HCT116 (cell line): ENCODE results near the gene NHLRC1. TPM values are rescaled to one million over a fixed set of nuclear protein-coding genes. Genes with fewer than 3 reads are reported as not detected.

Source experiments
- ATAC-seq: fragments of 200-7000 bp; cut with Tn5 transposase; 2 replicates; pipeline ENCODE4 v1.9.1; 2020; ENCODE audit warnings: mild to moderate bottlenecking, moderate library complexity
- BruUV-seq: library from RNA; stranded (reverse); fragments of 400-500 nt; replicated peaks from 2 replicates; lab custom pipeline; 2021; lab: Mats Ljungman, UMichigan
- CTCF ChIA-PET: fragments of 300-600 bp; sonication (Branson Sonifier 250); formaldehyde crosslinking; loops from one replicate; lab custom pipeline; 2021; ENCODE audit warnings: antibody characterized with exemption; lab: Charles Lee
- POLR2A ChIA-PET: fragments of 300-600, 350-600 bp; sonication (Branson Sonifier 250); formaldehyde crosslinking; loops from one replicate; lab custom pipeline; 2021; ENCODE audit warnings: antibody characterized with exemption; lab: Charles Lee
- RAD21 ChIA-PET, 2 experiments: fragments of 300-600 bp; sonication (Branson Sonifier 250); formaldehyde crosslinking; loops; one replicate each; lab custom pipeline; 2023; ENCODE audit warnings: low total read pairs in 2 of 2; ENCODE audit not compliant: uncharacterized antibody in 2 of 2, unreplicated experiment in 2 of 2, low non-redundant PET in 1 of 2; lab: Charles Lee
- DNase-seq: peaks from one replicate; pipeline ENCODE4 v3.0.0-alpha.2; 2010; ENCODE audit warnings: low read depth, low spot score
- H2AFZ ChIP-seq: fragments of 200-600 bp; shearing (Covaris generic), sonication (generic); 2 replicates; pipeline ENCODE4 v1.6.1; 2017; ENCODE audit warnings: low read depth, mixed run types, mixed read lengths, antibody characterized with exemption, low read length; ENCODE audit not compliant: poor library complexity, severe bottlenecking
- H3K27ac ChIP-seq: 2 replicates; pipeline ENCODE4 v1.5.1; 2012; ENCODE audit warnings: low read depth, low read length
- H3K27me3 ChIP-seq: fragments of 200-600 bp; sonication (generic); 2 replicates; pipeline ENCODE4 v1.6.1; 2016; ENCODE audit warnings: mixed run types, low read length, mixed read lengths; ENCODE audit not compliant: insufficient read depth
- H3K36me3 ChIP-seq, 2 experiments: fragments of 200-500 bp in 1 of 2; fragments of 200-600 bp in 1 of 2; sonication (Bioruptor generic) in 1 of 2; sonication (generic) in 1 of 2; 2 replicates each; pipeline versions ENCODE4 v1.5.1 to v1.6.1; 2014 to 2016; ENCODE audit warnings: low read length in 2 of 2, inconsistent platforms in 1 of 2, mixed read lengths in 1 of 2, mixed run types in 1 of 2; ENCODE audit not compliant: insufficient read depth in 2 of 2, control insufficient read depth in 1 of 2
- H3K4me1 ChIP-seq, 2 experiments: fragments of 200-600 bp in 1 of 2; sonication (generic) in 1 of 2; 2 replicates each; pipeline versions ENCODE4 v1.5.1 to v1.6.1; 2012 to 2017; ENCODE audit warnings: low read length in 2 of 2, inconsistent platforms in 1 of 2, mild to moderate bottlenecking in 1 of 2, mixed read lengths in 1 of 2, mixed run types in 1 of 2, moderate library complexity in 1 of 2; ENCODE audit not compliant: insufficient read depth in 2 of 2, control insufficient read depth in 1 of 2
- H3K4me2 ChIP-seq: fragments of 200-600 bp; sonication (generic); 2 replicates; pipeline ENCODE4 v1.6.1; 2017; ENCODE audit warnings: mixed run types, low read length, mixed read lengths
- H3K4me3 ChIP-seq, 2 experiments: fragments of 200-600 bp in 1 of 2; sonication (generic) in 1 of 2; replicated peaks in 1 of 2; 2 replicates each; pipeline ENCODE4 v1.5.1; 2011 to 2016; ENCODE audit warnings: low read length in 2 of 2, control low read depth in 1 of 2, low read depth in 1 of 2, mild to moderate bottlenecking in 1 of 2, mixed read lengths in 1 of 2, mixed run types in 1 of 2
- H3K79me2 ChIP-seq: fragments of 200-600 bp; sonication (generic); 2 replicates; pipeline ENCODE4 v1.6.1; 2017; ENCODE audit warnings: mild to moderate bottlenecking, mixed run types, low read length, moderate library complexity, mixed read lengths; ENCODE audit not compliant: insufficient read depth
- H3K9ac ChIP-seq: fragments of 200-600 bp; sonication (generic); 2 replicates; pipeline ENCODE4 v1.6.1; 2016; ENCODE audit warnings: low read length, mixed read lengths
- H3K9me2 ChIP-seq: fragments of 200-600 bp; sonication (generic), shearing (Covaris generic); 2 replicates; pipeline ENCODE4 v1.6.1; 2017; ENCODE audit warnings: mixed run types, mild to moderate bottlenecking, moderate library complexity; ENCODE audit not compliant: insufficient read depth
- H3K9me3 ChIP-seq, 2 experiments: fragments of 200-500 bp in 1 of 2; fragments of 200-600 bp in 1 of 2; sonication (Bioruptor generic) in 1 of 2; sonication (generic) in 1 of 2; 2 replicates each; pipeline ENCODE4 v1.6.1; 2014 to 2017; ENCODE audit warnings: low read length in 2 of 2, mixed read lengths in 2 of 2, inconsistent platforms in 1 of 2, low read depth in 1 of 2, mild to moderate bottlenecking in 1 of 2, mixed run types in 1 of 2, moderate library complexity in 1 of 2; ENCODE audit not compliant: control insufficient read depth in 1 of 2, insufficient read depth in 1 of 2
- H4K20me1 ChIP-seq: fragments of 200-600 bp; sonication (generic), shearing (Covaris generic); 2 replicates; pipeline ENCODE4 v1.6.1; 2017; ENCODE audit warnings: mixed run types, mild to moderate bottlenecking, moderate library complexity; ENCODE audit not compliant: insufficient read depth
- CBX3 ChIP-seq: IDR thresholded peaks from 2 replicates; pipeline ENCODE4 v1.6.1; 2012; ENCODE audit warnings: low read depth
- CEBPB ChIP-seq: IDR thresholded peaks from 2 replicates; pipeline ENCODE4 v1.6.1; 2012; ENCODE audit warnings: low read depth
- ELF1 ChIP-seq: IDR thresholded peaks from 2 replicates; pipeline ENCODE4 v1.6.1; 2012; ENCODE audit warnings: low read depth, borderline replicate concordance
- EZH2 ChIP-seq: fragments of 200-600 bp; sonication (generic); IDR thresholded peaks from 2 replicates; pipeline ENCODE4 v1.6.1; 2017; ENCODE audit warnings: antibody characterized with exemption, mixed run types
- EZH2phosphoT487 ChIP-seq: fragments of 200-600 bp; IDR thresholded peaks from 2 replicates; pipeline ENCODE4 v1.6.1; 2018; ENCODE audit warnings: antibody characterized with exemption, borderline replicate concordance
- FOSL1 ChIP-seq: IDR thresholded peaks from 2 replicates; pipeline ENCODE4 v1.6.1; 2012; ENCODE audit warnings: low read depth
- POLR2A ChIP-seq: IDR thresholded peaks from 2 replicates; pipeline ENCODE4 v1.7.0; 2011; ENCODE audit warnings: borderline replicate concordance; ENCODE audit not compliant: insufficient read depth, insufficient read length; ENCODE audit errors: extremely low read depth
- SP1 ChIP-seq: IDR thresholded peaks from 2 replicates; pipeline ENCODE4 v1.6.1; 2012; ENCODE audit warnings: low read depth
- TCF7L2 ChIP-seq: IDR thresholded peaks from 2 replicates; pipeline ENCODE4 v1.7.0; 2011; ENCODE audit warnings: borderline replicate concordance, inconsistent platforms; ENCODE audit not compliant: insufficient read depth, insufficient read length; ENCODE audit errors: extremely low read depth
- ZFX ChIP-seq: fragments of 450-650 bp; IDR thresholded peaks from 2 replicates; pipeline ENCODE4 v1.6.1; 2017
- ZNF274 ChIP-seq: fragments of 200-500 bp; sonication (Bioruptor generic); IDR thresholded peaks from 2 replicates; pipeline ENCODE4 v1.6.1; 2014; ENCODE audit warnings: mild to moderate bottlenecking, low read depth, low read length, inconsistent platforms
- intact Hi-C: fragments of 100-400 bp; cut with micrococcal nuclease; formaldehyde crosslinking; loops from 2 replicates; pipeline ENCODE4 v1.10.0; 2022
- total RNA-seq: library from RNA; stranded (reverse); gene quantifications from one replicate; pipeline ENCODE4 v1.2.1, GENCODE V29; 2021; ENCODE audit not compliant: unreplicated experiment
- TF ChIP-seq, protein P1 (sequence below): IDR thresholded peaks from 2 replicates; pipeline ENCODE4 v1.6.1; 2012
- TF ChIP-seq, protein P2 (sequence below): IDR thresholded peaks from 2 replicates; pipeline ENCODE4 v1.6.1; 2012

The NHLRC1 gene
- total RNA-seq, 1 experiment from 2014 or later: not detected

GRCh38 chr6:18160911-18161310, 38.4 kb upstream of the NHLRC1 start:
- no peaks in the 10 kb centered on the region for H3K9me3 ChIP-seq
- peaks cover 0 to 16% of the 10 kb centered on the region in 2 experiments; a peak in 2 of 4 replicates for H3K36me3 ChIP-seq
- ChIA-PET RAD21 (no interaction called here), POLR2A (no interaction called here), CTCF (no interaction called here)
- intact Hi-C loops: no loop called here
- H2AFZ ChIP-seq: no peak overlapping the region
- ATAC-seq: no peak
- BruUV-seq: no TSS peak
- H3K9ac ChIP-seq: no peak overlapping the region
- H3K4me1 ChIP-seq: peaks cover 7% of the 10 kb centered on the region in 2 experiments; a peak in 3 of 4 replicates
- no peak for DNase-seq
- H4K20me1 ChIP-seq: no peaks in the 10 kb centered on the region
- no peak overlapping the region for H3K4me3 ChIP-seq
- H3K27me3 ChIP-seq: no peaks in the 10 kb centered on the region
- H3K9me2 ChIP-seq: no peaks in the 10 kb centered on the region
- H3K79me2 ChIP-seq: no peaks in the 10 kb centered on the region
- TF ChIP-seq POLR2A (no peak), FOSL1 (no peak), SP1 (no peak), EZH2 (no peak), CBX3 (no peak), EZH2phosphoT487 (no peak), TCF7L2 (no peak), ZFX (no peak), ELF1 (no peak), ZNF274 (no peak), CEBPB (no peak)
- TF ChIP-seq, protein P1, sequence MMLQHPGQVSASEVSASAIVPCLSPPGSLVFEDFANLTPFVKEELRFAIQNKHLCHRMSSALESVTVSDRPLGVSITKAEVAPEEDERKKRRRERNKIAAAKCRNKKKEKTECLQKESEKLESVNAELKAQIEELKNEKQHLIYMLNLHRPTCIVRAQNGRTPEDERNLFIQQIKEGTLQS: no peak
- TF ChIP-seq, protein P2, sequence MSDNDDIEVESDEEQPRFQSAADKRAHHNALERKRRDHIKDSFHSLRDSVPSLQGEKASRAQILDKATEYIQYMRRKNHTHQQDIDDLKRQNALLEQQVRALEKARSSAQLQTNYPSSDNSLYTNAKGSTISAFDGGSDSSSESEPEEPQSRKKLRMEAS: no peak
- H3K27ac ChIP-seq: no peak overlapping the region
- H3K4me2 ChIP-seq: no peak overlapping the region
